HEK293T (cell line): Measurements from ENCODE around the gene PEMT.

ENCODE experiments used
- CTBP1 ChIP-seq: fragments of 450-650 bp; IDR thresholded peaks from 2 replicates; pipeline ENCODE4 v1.6.1; 2016; ENCODE audit warnings: borderline replicate concordance
- FOXK2 ChIP-seq: fragments of 450-650 bp; IDR thresholded peaks from 2 replicates; pipeline ENCODE4 v1.6.1; 2016; ENCODE audit warnings: mild to moderate bottlenecking

DNA sequence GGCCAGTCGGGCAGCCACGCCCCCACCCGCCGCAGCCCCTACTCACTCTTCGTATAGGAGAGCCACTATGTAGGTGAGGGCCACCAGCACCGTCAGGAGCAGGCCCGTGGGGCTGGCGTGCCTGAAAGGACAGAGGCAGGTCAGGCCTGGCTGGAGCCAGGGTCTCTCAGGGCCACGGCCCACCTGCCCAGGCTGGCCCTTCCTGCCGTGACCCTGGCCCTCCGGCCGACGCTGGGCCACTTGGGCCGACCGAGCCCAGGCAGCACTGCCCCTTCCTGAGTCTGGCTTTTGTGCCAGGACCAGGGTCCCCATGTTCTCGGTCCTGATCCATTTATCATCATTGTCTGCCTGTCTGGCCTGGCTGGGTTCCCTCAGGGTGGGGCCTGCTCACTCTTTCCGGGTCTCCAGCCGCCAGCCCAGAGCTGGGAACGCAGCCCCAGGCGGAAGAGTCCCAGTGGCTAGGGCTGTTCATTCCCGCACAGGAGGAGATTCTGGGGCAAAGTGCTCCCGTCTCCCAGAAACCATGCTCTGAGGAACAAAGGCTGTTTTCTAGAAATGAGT is 85.2 kb downstream of the PEMT start:
- TF ChIP-seq CTBP1 (no peak), FOXK2 (no peak)
